Measurements from ENCODE around the gene TAC1.

DNA sequence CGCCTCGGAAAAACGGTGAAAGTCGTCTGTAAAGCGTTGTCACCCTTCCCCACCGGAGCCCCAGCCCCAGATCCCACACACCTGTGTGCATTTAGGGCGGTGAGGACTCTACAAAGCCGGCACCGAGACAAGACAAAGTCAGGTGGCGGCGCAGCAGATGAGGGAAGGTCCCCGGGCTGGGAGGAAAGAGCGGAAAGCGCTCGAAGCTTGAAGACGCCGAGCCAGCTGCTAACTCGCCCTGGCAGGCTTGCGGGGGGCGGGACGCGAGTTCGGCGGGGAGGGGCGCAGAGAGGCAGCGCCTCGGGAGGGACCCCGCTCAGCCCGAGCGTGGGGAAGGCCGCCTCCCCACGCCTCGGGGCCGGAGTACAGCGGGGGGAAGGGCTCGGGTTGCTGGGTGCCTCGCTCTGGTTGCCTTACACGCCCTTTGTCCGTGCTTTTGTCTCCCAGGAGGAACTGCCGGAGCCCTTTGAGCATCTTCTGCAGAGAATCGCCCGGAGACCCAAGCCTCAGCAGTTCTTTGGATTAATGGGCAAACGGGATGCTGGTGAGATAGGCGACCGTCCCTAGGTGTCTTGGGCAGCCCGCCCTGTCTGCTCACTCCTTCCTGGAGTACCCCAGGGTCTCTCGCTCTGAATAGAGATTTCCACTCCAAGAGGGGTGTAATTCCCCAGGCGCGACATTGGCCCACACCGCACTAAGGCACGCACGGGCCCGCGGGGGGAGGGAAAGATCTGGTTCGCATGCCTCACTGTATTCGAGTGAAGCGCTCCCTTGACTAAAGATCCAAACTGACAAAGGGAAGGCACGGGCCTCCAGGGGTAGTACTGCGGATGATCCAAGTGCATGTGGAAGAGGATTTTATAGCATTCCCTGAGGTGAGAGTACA lies 1.6 kb downstream of the TAC1 start:
- TF ChIP-seq, protein P1, sequence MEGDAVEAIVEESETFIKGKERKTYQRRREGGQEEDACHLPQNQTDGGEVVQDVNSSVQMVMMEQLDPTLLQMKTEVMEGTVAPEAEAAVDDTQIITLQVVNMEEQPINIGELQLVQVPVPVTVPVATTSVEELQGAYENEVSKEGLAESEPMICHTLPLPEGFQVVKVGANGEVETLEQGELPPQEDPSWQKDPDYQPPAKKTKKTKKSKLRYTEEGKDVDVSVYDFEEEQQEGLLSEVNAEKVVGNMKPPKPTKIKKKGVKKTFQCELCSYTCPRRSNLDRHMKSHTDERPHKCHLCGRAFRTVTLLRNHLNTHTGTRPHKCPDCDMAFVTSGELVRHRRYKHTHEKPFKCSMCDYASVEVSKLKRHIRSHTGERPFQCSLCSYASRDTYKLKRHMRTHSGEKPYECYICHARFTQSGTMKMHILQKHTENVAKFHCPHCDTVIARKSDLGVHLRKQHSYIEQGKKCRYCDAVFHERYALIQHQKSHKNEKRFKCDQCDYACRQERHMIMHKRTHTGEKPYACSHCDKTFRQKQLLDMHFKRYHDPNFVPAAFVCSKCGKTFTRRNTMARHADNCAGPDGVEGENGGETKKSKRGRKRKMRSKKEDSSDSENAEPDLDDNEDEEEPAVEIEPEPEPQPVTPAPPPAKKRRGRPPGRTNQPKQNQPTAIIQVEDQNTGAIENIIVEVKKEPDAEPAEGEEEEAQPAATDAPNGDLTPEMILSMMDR (IDR thresholded peaks at IDR 0.05; ENCODE audit: insufficient read depth, low read depth, low read length) = no peak
- peak; percentile 56 for TF ChIP-seq EZH2 (IDR thresholded peaks at IDR 0.05; ENCODE audit: insufficient read depth, low read length)

Data from astrocyte (in vitro differentiated cells and primary cell).